Right lobe of liver (tissue), 6 donors: ENCODE measurements around the gene ZNF385B. TPM values are rescaled to one million over a fixed set of nuclear protein-coding genes. Genes with fewer than 3 reads are reported as not detected.
"Not testable (repeated sequence)": the region's sequence is repeated elsewhere in the genome, so short reads cannot be mapped to it uniquely, and the experiment has no call there.

Source experiments
- ATAC-seq, 4 donors: fragments of 200-7000 bp; cut with Tn5 transposase; one replicate each; pipeline ENCODE4 v1.9.1; 2020; ENCODE audit warnings: mild to moderate bottlenecking in 4 of 4, moderate library complexity in 4 of 4
- DNase-seq, 3 donors: peaks; one replicate each; pipeline ENCODE4 v3.0.0-alpha.2; 2020
- H3K27ac ChIP-seq, 3 donors: fragments of 200-600 bp; one replicate each; pipeline ENCODE4 v1.8.0; 2022
- H3K27me3 ChIP-seq, 2 donors: fragments of 200-600 bp; one replicate each; pipeline ENCODE4 v1.8.0; 2022
- H3K36me3 ChIP-seq, 4 donors: fragments of 200-600 bp; sonication (generic) in 1 of 4; one replicate each; pipeline versions ENCODE4 v1.5.1 to v1.8.0; 2017 to 2022; ENCODE audit warnings: control low read depth in 1 of 4
- H3K4me1 ChIP-seq, 4 donors: fragments of 200-600 bp; sonication (generic) in 1 of 4; one replicate each; pipeline versions ENCODE4 v1.5.1 to v1.8.0; 2017 to 2022; ENCODE audit warnings: control low read depth in 1 of 4
- H3K4me3 ChIP-seq, 3 donors: fragments of 200-600 bp; one replicate each; pipeline ENCODE4 v1.8.0; 2022
- H3K9me3 ChIP-seq, 4 donors: fragments of 200-600 bp; sonication (generic) in 1 of 4; one replicate each; pipeline versions ENCODE4 v1.5.1 to v1.8.0; 2017 to 2022; ENCODE audit warnings: control low read depth in 1 of 4
- POLR2A ChIP-seq: fragments of 450-650 bp; IDR thresholded peaks from one replicate; pipeline ENCODE4 v1.6.1; 2017; ENCODE audit warnings: antibody characterized with exemption, mild to moderate bottlenecking
- WGBS: methylation state at CpG from one replicate; pipeline ENCODE4 v1.1.6; 2018; ENCODE audit warnings: low coverage, low lambda C conversion rate; ENCODE audit not compliant: insufficient coverage; ENCODE audit errors: missing lambda C conversion rate; 5-methylcytosine and 5-hydroxymethylcytosine counted together
- intact Hi-C, 2 donors: fragments of 100-400 bp; cut with DNase I; formaldehyde crosslinking; loops; one replicate each; pipeline versions ENCODE4 v1.11.2 to v1.14.1; 2022
- total RNA-seq, 6 experiments: library from RNA; depleted of rRNA in 2 of 6; stranded (reverse); fragments of >200 nt in 2 of 6; fragmentation: NEBNext Ultra II Directional in 3 of 6; extraction: Animal tissue kit (Norgen Biotek cat#: 25700) in 3 of 6; gene quantifications; one replicate each; pipeline versions ENCODE4 v1.1.0 to v1.2.4, GENCODE V29; 2016 to 2023
- TF ChIP-seq, protein P1 (sequence below), 4 donors: fragments of 200-600 bp in 3 of 4; fragments of 450-650 bp in 1 of 4; IDR thresholded peaks; one replicate each; pipeline versions ENCODE4 v1.5.1 to v1.8.0; 2016 to 2022; ENCODE audit warnings: antibody characterized with exemption in 4 of 4, mild to moderate bottlenecking in 2 of 4
- donor health status: DM: no; HTN: yes; CAD: no.
- donor health status: DM: no; HTN: no; CAD: no.
- donor health status: DM: no; HTN: no; CAD: no.
- donor health status: DM: no; HTN: yes; CAD: no.
- donor health status: DM: no; HTN: yes; CAD: no.

The ZNF385B gene
- total RNA-seq, 6 experiments from 2014 or later: 3.9 to 15.7 (median 5.9) TPM

DNA sequence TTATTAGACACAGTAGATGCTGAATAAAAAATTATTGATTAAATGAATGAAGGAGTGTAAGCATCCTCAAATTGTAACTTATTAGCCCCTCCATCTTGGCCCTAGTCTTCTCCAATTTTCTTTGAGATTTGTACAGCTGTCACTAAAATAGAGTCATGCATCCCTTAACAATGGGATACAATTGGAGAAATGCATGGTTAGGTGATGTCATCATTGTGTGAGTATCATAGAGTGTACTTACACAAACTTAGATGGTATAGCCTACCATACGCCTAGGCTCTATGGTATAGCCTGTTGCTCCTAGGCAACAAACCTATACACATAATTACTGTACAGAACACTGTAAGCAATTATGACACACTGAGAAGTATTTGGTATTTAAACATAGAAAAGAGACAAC, 38.3 kb upstream of the ZNF385B start:
- 91% methylated on average over 1 of the region's 1 CpG for WGBS
- H3K36me3 ChIP-seq: no peaks in the 10 kb centered on the region

GRCh38 chr2:179898873-179899272, 37.5 kb upstream of the ZNF385B start:
- 87% methylated on average over 4 of the region's 4 CpGs for WGBS
- intact Hi-C loops: no loop called here
- Histone ChIP-seq H3K4me3 (no peak overlapping the region), H3K9me3 (no peaks in the 10 kb centered on the region), H3K27me3 (no peaks in the 10 kb centered on the region), H3K36me3 (no peaks in the 10 kb centered on the region), H3K4me1 (no peaks in the 10 kb centered on the region), H3K27ac (no peak overlapping the region)
- no peak for TF ChIP-seq POLR2A
- TF ChIP-seq, protein P1, sequence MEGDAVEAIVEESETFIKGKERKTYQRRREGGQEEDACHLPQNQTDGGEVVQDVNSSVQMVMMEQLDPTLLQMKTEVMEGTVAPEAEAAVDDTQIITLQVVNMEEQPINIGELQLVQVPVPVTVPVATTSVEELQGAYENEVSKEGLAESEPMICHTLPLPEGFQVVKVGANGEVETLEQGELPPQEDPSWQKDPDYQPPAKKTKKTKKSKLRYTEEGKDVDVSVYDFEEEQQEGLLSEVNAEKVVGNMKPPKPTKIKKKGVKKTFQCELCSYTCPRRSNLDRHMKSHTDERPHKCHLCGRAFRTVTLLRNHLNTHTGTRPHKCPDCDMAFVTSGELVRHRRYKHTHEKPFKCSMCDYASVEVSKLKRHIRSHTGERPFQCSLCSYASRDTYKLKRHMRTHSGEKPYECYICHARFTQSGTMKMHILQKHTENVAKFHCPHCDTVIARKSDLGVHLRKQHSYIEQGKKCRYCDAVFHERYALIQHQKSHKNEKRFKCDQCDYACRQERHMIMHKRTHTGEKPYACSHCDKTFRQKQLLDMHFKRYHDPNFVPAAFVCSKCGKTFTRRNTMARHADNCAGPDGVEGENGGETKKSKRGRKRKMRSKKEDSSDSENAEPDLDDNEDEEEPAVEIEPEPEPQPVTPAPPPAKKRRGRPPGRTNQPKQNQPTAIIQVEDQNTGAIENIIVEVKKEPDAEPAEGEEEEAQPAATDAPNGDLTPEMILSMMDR (IDR thresholded peaks at IDR 0.05): peak in 3 of 4 donors; percentile 27 to 36 (median 31)
- DNase-seq (no peak), ATAC-seq (peak; percentile 66 to 86 (median 72))

More for the DNA sequence above, 38.3 kb upstream of the ZNF385B start:
- Histone ChIP-seq H3K9me3 (no peaks in the 10 kb centered on the region), H3K4me1 (no peaks in the 10 kb centered on the region), H3K4me3 (no peak overlapping the region), H3K27me3 (no peaks in the 10 kb centered on the region), H3K27ac (no peak overlapping the region)
- DNase-seq: no peak
- ATAC-seq: no peak
- TF ChIP-seq, protein P1 (IDR thresholded peaks at IDR 0.05): no peak
- no peak for TF ChIP-seq POLR2A
- intact Hi-C loops: no loop called here

GRCh38 chr2:179893616-179894015, 32.2 kb upstream of the ZNF385B start:
- Histone ChIP-seq H3K4me3 (no peak overlapping the region), H3K4me1 (no peaks in the 10 kb centered on the region), H3K9me3 (no peaks in the 10 kb centered on the region), H3K27me3 (no peaks in the 10 kb centered on the region), H3K27ac (no peak overlapping the region), H3K36me3 (no peaks in the 10 kb centered on the region)
- intact Hi-C loops: no loop called here
- TF ChIP-seq, protein P1 (IDR thresholded peaks at IDR 0.05): no peak
- no peak for TF ChIP-seq POLR2A
- ATAC-seq (no peak), DNase-seq (no peak)
- WGBS: 84% methylated on average over 3 of the region's 3 CpGs

GRCh38 chr2:179891237-179891636, 29.8 kb upstream of the ZNF385B start:
- no peak overlapping the region for H3K4me3 ChIP-seq
- no peak for DNase-seq
- no peak for ATAC-seq
- no peak overlapping the region for H3K27ac ChIP-seq
- TF ChIP-seq POLR2A: no peak
- TF ChIP-seq, protein P1 (IDR thresholded peaks at IDR 0.05): no peak
- H3K27me3 ChIP-seq: no peaks in the 10 kb centered on the region
- no peaks in the 10 kb centered on the region for H3K36me3 ChIP-seq
- no peaks in the 10 kb centered on the region for H3K9me3 ChIP-seq
- WGBS: 88% methylated on average over 2 of the region's 2 CpGs
- no peaks in the 10 kb centered on the region for H3K4me1 ChIP-seq
- intact Hi-C loops: no loop called here

- H3K4me3 ChIP-seq: no peak overlapping the region
- H3K36me3 ChIP-seq: no peaks in the 10 kb centered on the region
- no peaks in the 10 kb centered on the region for H3K27me3 ChIP-seq
- H3K27ac ChIP-seq: no peak overlapping the region
- ATAC-seq (no peak), DNase-seq (no peak)
- no peaks in the 10 kb centered on the region for H3K4me1 ChIP-seq
- H3K9me3 ChIP-seq: no peaks in the 10 kb centered on the region
- intact Hi-C loops: no loop called here
- no peak for TF ChIP-seq POLR2A
- TF ChIP-seq, protein P1 (IDR thresholded peaks at IDR 0.05): no peak
Measured at GRCh38 chr2:179890666-179891065, 29.3 kb upstream of the ZNF385B start.

DNA sequence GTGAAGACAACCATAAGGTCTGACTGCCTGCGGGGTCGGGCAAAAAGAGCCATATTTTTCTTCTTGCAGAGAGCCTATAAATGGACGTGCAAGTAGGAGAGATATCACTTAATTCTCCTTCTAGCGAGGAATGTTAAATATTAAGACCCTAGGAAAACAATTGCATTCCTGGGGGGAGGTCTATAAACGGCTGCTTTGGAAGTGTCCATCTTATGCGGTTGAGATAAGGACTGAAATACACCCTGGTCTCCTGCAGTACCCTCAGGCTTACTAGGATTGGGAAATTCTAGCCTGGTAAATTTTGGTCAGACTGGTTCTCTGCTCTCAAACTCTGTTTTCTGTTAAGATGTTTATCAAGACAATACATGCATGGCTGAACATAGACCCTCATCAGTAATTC, 27.2 kb upstream of the ZNF385B start:
- H3K36me3 ChIP-seq, H3K27ac ChIP-seq, intact Hi-C loops, H3K27me3 ChIP-seq, DNase-seq, H3K9me3 ChIP-seq, H3K4me3 ChIP-seq, H3K4me1 ChIP-seq, ATAC-seq: not testable (repeated sequence)
- WGBS: 86% methylated on average over 4 of the region's 6 CpGs
